GM21515 (cell line): ENCODE results near the gene DGKB.

ENCODE experiments used
- ATAC-seq: cut with Tn5 transposase; IDR thresholded peaks from one replicate; pipeline ENCODE4 v1.9.1; 2021; ENCODE audit not compliant: unreplicated experiment

DGKB gene

GRCh38 chr7:14407246-14408015, 495.1 kb downstream of the DGKB start:
- no peak for ATAC-seq

GRCh38 chr7:14403587-14403986, 499.0 kb downstream of the DGKB start:
- no peak for ATAC-seq

- no peak for ATAC-seq
These were observed 502.3 kb downstream of the DGKB start for GRCh38 chr7:14400271-14400670.

GRCh38 chr7:14398526-14398925, 504.0 kb downstream of the DGKB start:
- no peak for ATAC-seq

- no peak for ATAC-seq
These were observed 506.7 kb downstream of the DGKB start for GRCh38 chr7:14395860-14396259.

- no peak for ATAC-seq
These were observed 507.8 kb downstream of the DGKB start for GRCh38 chr7:14394786-14395185.

- no peak for ATAC-seq
These were observed 513.0 kb downstream of the DGKB start for GRCh38 chr7:14389595-14389994.

GRCh38 chr7:14389181-14389591, 513.4 kb downstream of the DGKB start:
- no peak for ATAC-seq

GRCh38 chr7:14385074-14385473, 517.5 kb downstream of the DGKB start:
- no peak for ATAC-seq

- no peak for ATAC-seq
These were observed 520.6 kb downstream of the DGKB start for GRCh38 chr7:14381936-14382335.

GRCh38 chr7:14381306-14381705, 521.2 kb downstream of the DGKB start:
- ATAC-seq: no peak

GRCh38 chr7:14380881-14381280, 521.7 kb downstream of the DGKB start:
- no peak for ATAC-seq

GRCh38 chr7:14377646-14378266, 524.8 kb downstream of the DGKB start:
- no peak for ATAC-seq

- ATAC-seq: no peak
These were observed 525.8 kb downstream of the DGKB start for GRCh38 chr7:14376711-14377110.

- no peak for ATAC-seq
These were observed 526.6 kb downstream of the DGKB start for GRCh38 chr7:14375998-14376397.

GRCh38 chr7:14374336-14374735, 528.2 kb downstream of the DGKB start:
- no peak for ATAC-seq

GRCh38 chr7:14368285-14368684, 534.3 kb downstream of the DGKB start:
- ATAC-seq: no peak

GRCh38 chr7:14351167-14351566, 551.4 kb downstream of the DGKB start:
- ATAC-seq: no peak

- no peak for ATAC-seq
These were observed 561.3 kb downstream of the DGKB start for GRCh38 chr7:14341200-14341775.

GRCh38 chr7:14340393-14341074, 562.0 kb downstream of the DGKB start:
- no peak for ATAC-seq

- no peak for ATAC-seq
These were observed 562.7 kb downstream of the DGKB start for GRCh38 chr7:14339861-14340260.

- ATAC-seq: no peak
These were observed 566.3 kb downstream of the DGKB start for GRCh38 chr7:14336256-14336655.
